ENCODE data around the gene KLK15.

DNA sequence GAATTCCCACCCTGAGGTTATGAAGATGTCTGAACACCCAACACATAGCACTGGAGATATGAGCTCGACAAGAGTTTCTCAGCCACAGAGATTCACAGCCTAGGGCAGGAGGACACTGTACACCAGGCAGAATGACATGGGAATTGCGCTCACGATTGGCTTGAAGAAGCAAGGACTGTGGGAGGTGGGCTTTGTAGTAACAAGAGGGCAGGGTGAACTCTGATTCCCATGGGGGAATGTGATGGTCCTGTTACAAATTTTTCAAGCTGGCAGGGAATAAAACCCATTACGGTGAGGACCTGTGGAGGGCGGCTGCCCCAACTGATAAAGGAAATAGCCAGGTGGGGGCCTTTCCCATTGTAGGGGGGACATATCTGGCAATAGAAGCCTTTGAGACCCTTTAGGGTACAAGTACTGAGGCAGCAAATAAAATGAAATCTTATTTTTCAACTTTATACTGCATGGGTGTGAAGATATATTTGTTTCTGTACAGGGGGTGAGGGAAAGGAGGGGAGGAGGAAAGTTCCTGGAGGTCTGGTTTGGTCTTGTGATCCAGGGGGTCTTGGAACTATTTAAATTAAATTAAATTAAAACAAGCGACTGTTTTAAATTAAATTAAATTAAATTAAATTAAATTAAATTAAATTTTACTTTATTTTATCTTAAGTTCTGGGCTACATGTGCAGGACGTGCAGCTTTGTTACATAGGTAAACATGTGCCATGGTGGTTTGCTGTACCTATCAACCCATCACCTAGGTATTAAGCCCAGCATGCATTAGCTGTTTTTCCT lies 28.3 kb upstream of the KLK15 start:
- TF ChIP-seq, protein P1, sequence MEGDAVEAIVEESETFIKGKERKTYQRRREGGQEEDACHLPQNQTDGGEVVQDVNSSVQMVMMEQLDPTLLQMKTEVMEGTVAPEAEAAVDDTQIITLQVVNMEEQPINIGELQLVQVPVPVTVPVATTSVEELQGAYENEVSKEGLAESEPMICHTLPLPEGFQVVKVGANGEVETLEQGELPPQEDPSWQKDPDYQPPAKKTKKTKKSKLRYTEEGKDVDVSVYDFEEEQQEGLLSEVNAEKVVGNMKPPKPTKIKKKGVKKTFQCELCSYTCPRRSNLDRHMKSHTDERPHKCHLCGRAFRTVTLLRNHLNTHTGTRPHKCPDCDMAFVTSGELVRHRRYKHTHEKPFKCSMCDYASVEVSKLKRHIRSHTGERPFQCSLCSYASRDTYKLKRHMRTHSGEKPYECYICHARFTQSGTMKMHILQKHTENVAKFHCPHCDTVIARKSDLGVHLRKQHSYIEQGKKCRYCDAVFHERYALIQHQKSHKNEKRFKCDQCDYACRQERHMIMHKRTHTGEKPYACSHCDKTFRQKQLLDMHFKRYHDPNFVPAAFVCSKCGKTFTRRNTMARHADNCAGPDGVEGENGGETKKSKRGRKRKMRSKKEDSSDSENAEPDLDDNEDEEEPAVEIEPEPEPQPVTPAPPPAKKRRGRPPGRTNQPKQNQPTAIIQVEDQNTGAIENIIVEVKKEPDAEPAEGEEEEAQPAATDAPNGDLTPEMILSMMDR (IDR thresholded peaks at IDR 0.05; ENCODE audit: insufficient read depth, low read length) = no peak
- TF ChIP-seq POLR2AphosphoS5 (IDR thresholded peaks at IDR 0.05; ENCODE audit: low read depth) = no peak
- TF ChIP-seq, protein P2, sequence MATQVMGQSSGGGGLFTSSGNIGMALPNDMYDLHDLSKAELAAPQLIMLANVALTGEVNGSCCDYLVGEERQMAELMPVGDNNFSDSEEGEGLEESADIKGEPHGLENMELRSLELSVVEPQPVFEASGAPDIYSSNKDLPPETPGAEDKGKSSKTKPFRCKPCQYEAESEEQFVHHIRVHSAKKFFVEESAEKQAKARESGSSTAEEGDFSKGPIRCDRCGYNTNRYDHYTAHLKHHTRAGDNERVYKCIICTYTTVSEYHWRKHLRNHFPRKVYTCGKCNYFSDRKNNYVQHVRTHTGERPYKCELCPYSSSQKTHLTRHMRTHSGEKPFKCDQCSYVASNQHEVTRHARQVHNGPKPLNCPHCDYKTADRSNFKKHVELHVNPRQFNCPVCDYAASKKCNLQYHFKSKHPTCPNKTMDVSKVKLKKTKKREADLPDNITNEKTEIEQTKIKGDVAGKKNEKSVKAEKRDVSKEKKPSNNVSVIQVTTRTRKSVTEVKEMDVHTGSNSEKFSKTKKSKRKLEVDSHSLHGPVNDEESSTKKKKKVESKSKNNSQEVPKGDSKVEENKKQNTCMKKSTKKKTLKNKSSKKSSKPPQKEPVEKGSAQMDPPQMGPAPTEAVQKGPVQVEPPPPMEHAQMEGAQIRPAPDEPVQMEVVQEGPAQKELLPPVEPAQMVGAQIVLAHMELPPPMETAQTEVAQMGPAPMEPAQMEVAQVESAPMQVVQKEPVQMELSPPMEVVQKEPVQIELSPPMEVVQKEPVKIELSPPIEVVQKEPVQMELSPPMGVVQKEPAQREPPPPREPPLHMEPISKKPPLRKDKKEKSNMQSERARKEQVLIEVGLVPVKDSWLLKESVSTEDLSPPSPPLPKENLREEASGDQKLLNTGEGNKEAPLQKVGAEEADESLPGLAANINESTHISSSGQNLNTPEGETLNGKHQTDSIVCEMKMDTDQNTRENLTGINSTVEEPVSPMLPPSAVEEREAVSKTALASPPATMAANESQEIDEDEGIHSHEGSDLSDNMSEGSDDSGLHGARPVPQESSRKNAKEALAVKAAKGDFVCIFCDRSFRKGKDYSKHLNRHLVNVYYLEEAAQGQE (IDR thresholded peaks at IDR 0.05; ENCODE audit: insufficient replicate concordance, low read depth) = no peak
